ENCODE measurements around the gene TBPL2.

The TBPL2 gene

GRCh38 chr14:55372825-55373224 lies 67.6 kb downstream of the TBPL2 start:
- H3K4me1 ChIP-seq (ENCODE audit: control insufficient read depth, low read length): no peaks in the 10 kb centered on the region
- H3K9me2 ChIP-seq (replicated peaks; ENCODE audit: control insufficient read depth, low read length): no peaks in the 10 kb centered on the region
- H3F3A ChIP-seq (ENCODE audit: control insufficient read depth, insufficient read depth): no peaks in the 10 kb centered on the region
- no peaks in the 10 kb centered on the region for H3K79me2 ChIP-seq (ENCODE audit: control insufficient read depth, low read length)
- no peak overlapping the region for H3K27ac ChIP-seq (ENCODE audit: low read depth, low read length)
- no peaks in the 10 kb centered on the region for H3K27me3 ChIP-seq (ENCODE audit: control insufficient read depth, low read length)
- H3K9me3 ChIP-seq (ENCODE audit: control insufficient read depth, insufficient read depth, low read length): no peaks in the 10 kb centered on the region
- H4K20me1 ChIP-seq (ENCODE audit: control insufficient read depth, insufficient read depth, low read depth, low read length): no peaks in the 10 kb centered on the region
- H3K4me3 ChIP-seq (ENCODE audit: low read length): no peak overlapping the region
- no peak overlapping the region for H3K4me2 ChIP-seq (ENCODE audit: low read length)
- TF ChIP-seq EZH2phosphoT487 (IDR thresholded peaks at IDR 0.05; ENCODE audit: borderline replicate concordance, low read length) (no peak), CTCF (IDR thresholded peaks at IDR 0.05; ENCODE audit: low read depth, low read length, poor library complexity, severe bottlenecking) (no peak)
- H3K36me3 ChIP-seq (ENCODE audit: control insufficient read depth, low read length): peaks cover 5% of the 10 kb centered on the region; the same call in 1 of the 2 replicates

DNA sequence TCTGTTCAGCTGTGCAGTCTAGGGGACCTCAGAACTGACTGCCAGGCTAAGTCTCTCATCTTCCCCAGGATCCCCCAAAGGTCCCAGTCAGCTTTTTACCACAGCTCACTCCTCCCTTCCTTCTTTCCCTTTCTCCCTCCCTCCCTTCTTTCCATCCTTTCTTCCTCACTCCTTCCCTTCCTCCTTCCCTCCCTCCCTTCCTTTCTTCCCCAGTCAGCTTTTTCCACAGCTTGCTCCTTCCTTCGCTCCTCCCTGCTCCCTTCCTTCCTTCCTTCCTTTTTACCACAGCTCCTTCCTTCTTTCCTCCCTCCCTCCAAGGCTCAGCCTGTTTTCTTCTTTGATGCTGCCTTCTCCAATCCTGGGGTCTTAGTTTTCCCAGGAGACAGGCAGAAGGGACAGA lies 68.0 kb downstream of the TBPL2 start:
- H3K27ac ChIP-seq (ENCODE audit: low read depth, low read length): no peak overlapping the region
- H3K9me2 ChIP-seq (replicated peaks; ENCODE audit: control insufficient read depth, low read length): no peaks in the 10 kb centered on the region
- no peak overlapping the region for H3K4me3 ChIP-seq (ENCODE audit: low read length)
- no peaks in the 10 kb centered on the region for H3F3A ChIP-seq (ENCODE audit: control insufficient read depth, insufficient read depth)
- H3K9me3 ChIP-seq (ENCODE audit: control insufficient read depth, insufficient read depth, low read length): no peaks in the 10 kb centered on the region
- no peaks in the 10 kb centered on the region for H3K27me3 ChIP-seq (ENCODE audit: control insufficient read depth, low read length)
- no peak overlapping the region for H3K4me2 ChIP-seq (ENCODE audit: low read length)
- H3K4me1 ChIP-seq (ENCODE audit: control insufficient read depth, low read length): no peaks in the 10 kb centered on the region
- TF ChIP-seq CTCF (IDR thresholded peaks at IDR 0.05; ENCODE audit: low read depth, low read length, poor library complexity, severe bottlenecking) (no peak), EZH2phosphoT487 (IDR thresholded peaks at IDR 0.05; ENCODE audit: borderline replicate concordance, low read length) (no peak)
- H3K36me3 ChIP-seq (ENCODE audit: control insufficient read depth, low read length): peaks cover 5% of the 10 kb centered on the region; the same call in 1 of the 2 replicates
- H4K20me1 ChIP-seq (ENCODE audit: control insufficient read depth, insufficient read depth, low read depth, low read length): no peaks in the 10 kb centered on the region
- no peaks in the 10 kb centered on the region for H3K79me2 ChIP-seq (ENCODE audit: control insufficient read depth, low read length)

GRCh38 chr14:55370883-55371455 lies 69.4 kb downstream of the TBPL2 start:
- TF ChIP-seq CTCF (IDR thresholded peaks at IDR 0.05; ENCODE audit: low read depth, low read length, poor library complexity, severe bottlenecking): no peak
- TF ChIP-seq EZH2phosphoT487 (IDR thresholded peaks at IDR 0.05; ENCODE audit: borderline replicate concordance, low read length): no peak

More at GRCh38 chr14:55370883-55371455, 69.4 kb downstream of the TBPL2 start:
- Histone ChIP-seq H3K4me2 (ENCODE audit: low read length) (no peak overlapping the region), H3K9me3 (ENCODE audit: control insufficient read depth, insufficient read depth, low read length) (no peaks in the 10 kb centered on the region), H3K27ac (ENCODE audit: low read depth, low read length) (no peak overlapping the region), H3K36me3 (ENCODE audit: control insufficient read depth, low read length) (peaks cover under 1% of the 10 kb centered on the region; the same call in 1 of the 2 replicates), H3K79me2 (ENCODE audit: control insufficient read depth, low read length) (no peaks in the 10 kb centered on the region), H3F3A (ENCODE audit: control insufficient read depth, insufficient read depth) (no peaks in the 10 kb centered on the region), H3K4me3 (ENCODE audit: low read length) (no peak overlapping the region), H3K9me2 (replicated peaks; ENCODE audit: control insufficient read depth, low read length) (no peaks in the 10 kb centered on the region), H3K4me1 (ENCODE audit: control insufficient read depth, low read length) (no peaks in the 10 kb centered on the region), H4K20me1 (ENCODE audit: control insufficient read depth, insufficient read depth, low read depth, low read length) (no peaks in the 10 kb centered on the region), H3K27me3 (ENCODE audit: control insufficient read depth, low read length) (no peaks in the 10 kb centered on the region)
